Measurements from ENCODE around the gene MBP.

Gene MBP

GRCh38 chr18:77111951-77112746, 20.4 kb downstream of the MBP start:
- peaks cover 19% of the 10 kb centered on the region for H3K4me1 ChIP-seq (ENCODE audit: control insufficient read depth, insufficient read depth, low read length, poor library complexity, severe bottlenecking)
- no peak overlapping the region for H3K4me3 ChIP-seq (ENCODE audit: extremely low read depth, insufficient read depth, low read length, poor library complexity, severe bottlenecking)
- no peaks in the 10 kb centered on the region for H3K9me3 ChIP-seq (ENCODE audit: control insufficient read depth, low read length)
- no peaks in the 10 kb centered on the region for H3K36me3 ChIP-seq (ENCODE audit: control insufficient read depth, insufficient read depth, low read length)
- 92 to 93% methylated on average over 27 to 38 of the region's 43 CpGs for WGBS, 2 experiments (ENCODE audit: insufficient coverage in 2 of 2)
- no peak overlapping the region for H3K27ac ChIP-seq (ENCODE audit: low read depth, low read length, severe bottlenecking)

GRCh38 chr18:77111449-77111848, 21.1 kb downstream of the MBP start:
- no peaks in the 10 kb centered on the region for H3K9me3 ChIP-seq (ENCODE audit: control insufficient read depth, low read length)
- 72 to 87% methylated on average over 8 to 11 of the region's 11 CpGs for WGBS, 2 experiments (ENCODE audit: insufficient coverage in 2 of 2)
- no peaks in the 10 kb centered on the region for H3K36me3 ChIP-seq (ENCODE audit: control insufficient read depth, insufficient read depth, low read length)
- H3K4me3 ChIP-seq (ENCODE audit: extremely low read depth, insufficient read depth, low read length, poor library complexity, severe bottlenecking), result no peak overlapping the region
- no peak overlapping the region for H3K27ac ChIP-seq (ENCODE audit: low read depth, low read length, severe bottlenecking)
- peaks cover 25% of the 10 kb centered on the region for H3K4me1 ChIP-seq (ENCODE audit: control insufficient read depth, insufficient read depth, low read length, poor library complexity, severe bottlenecking)

- Histone ChIP-seq H3K4me1 (ENCODE audit: control insufficient read depth, insufficient read depth, low read length, poor library complexity, severe bottlenecking) (peaks cover 25% of the 10 kb centered on the region), H3K9me3 (ENCODE audit: control insufficient read depth, low read length) (no peaks in the 10 kb centered on the region), H3K27ac (ENCODE audit: low read depth, low read length, severe bottlenecking) (no peak overlapping the region), H3K4me3 (ENCODE audit: extremely low read depth, insufficient read depth, low read length, poor library complexity, severe bottlenecking) (no peak overlapping the region), H3K36me3 (ENCODE audit: control insufficient read depth, insufficient read depth, low read length) (no peaks in the 10 kb centered on the region)
- 94 to 97% methylated on average over 12 to 13 of the region's 14 CpGs for WGBS, 2 experiments (ENCODE audit: insufficient coverage in 2 of 2)
These were observed 21.6 kb downstream of the MBP start for GRCh38 chr18:77110936-77111335.

GRCh38 chr18:77110400-77110799, 22.2 kb downstream of the MBP start:
- Histone ChIP-seq H3K27ac (ENCODE audit: low read depth, low read length, severe bottlenecking) (no peak overlapping the region), H3K9me3 (ENCODE audit: control insufficient read depth, low read length) (no peaks in the 10 kb centered on the region), H3K4me1 (ENCODE audit: control insufficient read depth, insufficient read depth, low read length, poor library complexity, severe bottlenecking) (peaks cover 25% of the 10 kb centered on the region), H3K4me3 (ENCODE audit: extremely low read depth, insufficient read depth, low read length, poor library complexity, severe bottlenecking) (no peak overlapping the region), H3K36me3 (ENCODE audit: control insufficient read depth, insufficient read depth, low read length) (no peaks in the 10 kb centered on the region)
- no CpG with 5 or more reads among the region's 3 CpGs for WGBS, 2 experiments (ENCODE audit: insufficient coverage in 2 of 2)

- Histone ChIP-seq H3K4me1 (ENCODE audit: control insufficient read depth, insufficient read depth, low read length, poor library complexity, severe bottlenecking) (peaks cover 17% of the 10 kb centered on the region), H3K9me3 (ENCODE audit: control insufficient read depth, low read length) (no peaks in the 10 kb centered on the region), H3K36me3 (ENCODE audit: control insufficient read depth, insufficient read depth, low read length) (no peaks in the 10 kb centered on the region), H3K27ac (ENCODE audit: low read depth, low read length, severe bottlenecking) (no peak overlapping the region), H3K4me3 (ENCODE audit: extremely low read depth, insufficient read depth, low read length, poor library complexity, severe bottlenecking) (no peak overlapping the region)
- 92 to 96% methylated on average over 3 to 4 of the region's 5 CpGs for WGBS, 2 experiments (ENCODE audit: insufficient coverage in 2 of 2)
These were observed 22.9 kb downstream of the MBP start for GRCh38 chr18:77109648-77110019.

GRCh38 chr18:77108821-77109647, 23.5 kb downstream of the MBP start:
- 92 to 96% methylated on average over 4 to 5 of the region's 7 CpGs for WGBS, 2 experiments (ENCODE audit: insufficient coverage in 2 of 2)
- Histone ChIP-seq H3K27ac (ENCODE audit: low read depth, low read length, severe bottlenecking) (no peak overlapping the region), H3K36me3 (ENCODE audit: control insufficient read depth, insufficient read depth, low read length) (no peaks in the 10 kb centered on the region), H3K9me3 (ENCODE audit: control insufficient read depth, low read length) (no peaks in the 10 kb centered on the region), H3K4me1 (ENCODE audit: control insufficient read depth, insufficient read depth, low read length, poor library complexity, severe bottlenecking) (peaks cover 16% of the 10 kb centered on the region), H3K4me3 (ENCODE audit: extremely low read depth, insufficient read depth, low read length, poor library complexity, severe bottlenecking) (no peak overlapping the region)

- peaks cover 20% of the 10 kb centered on the region for H3K4me1 ChIP-seq (ENCODE audit: control insufficient read depth, insufficient read depth, low read length, poor library complexity, severe bottlenecking)
- H3K9me3 ChIP-seq (ENCODE audit: control insufficient read depth, low read length), result no peaks in the 10 kb centered on the region
- no peaks in the 10 kb centered on the region for H3K36me3 ChIP-seq (ENCODE audit: control insufficient read depth, insufficient read depth, low read length)
- H3K4me3 ChIP-seq (ENCODE audit: extremely low read depth, insufficient read depth, low read length, poor library complexity, severe bottlenecking), result no peak overlapping the region
- no peak overlapping the region for H3K27ac ChIP-seq (ENCODE audit: low read depth, low read length, severe bottlenecking)
- WGBS, 2 experiments (ENCODE audit: insufficient coverage in 2 of 2), result 74 to 83% methylated on average over 12 to 13 of the region's 13 CpGs
These were observed 24.4 kb downstream of the MBP start for GRCh38 chr18:77108001-77108692.

GRCh38 chr18:77107292-77107691, 25.3 kb downstream of the MBP start:
- 84 to 100% methylated on average over 1 to 5 of the region's 5 CpGs for WGBS, 2 experiments (ENCODE audit: insufficient coverage in 2 of 2)
- H3K9me3 ChIP-seq (ENCODE audit: control insufficient read depth, low read length), result no peaks in the 10 kb centered on the region
- H3K4me1 ChIP-seq (ENCODE audit: control insufficient read depth, insufficient read depth, low read length, poor library complexity, severe bottlenecking), result peaks cover 28% of the 10 kb centered on the region
- no peak overlapping the region for H3K4me3 ChIP-seq (ENCODE audit: extremely low read depth, insufficient read depth, low read length, poor library complexity, severe bottlenecking)
- H3K36me3 ChIP-seq (ENCODE audit: control insufficient read depth, insufficient read depth, low read length), result no peaks in the 10 kb centered on the region
- H3K27ac ChIP-seq (ENCODE audit: low read depth, low read length, severe bottlenecking), result no peak overlapping the region

GRCh38 chr18:77106331-77106730, 26.3 kb downstream of the MBP start:
- Histone ChIP-seq H3K9me3 (ENCODE audit: control insufficient read depth, low read length) (no peaks in the 10 kb centered on the region), H3K27ac (ENCODE audit: low read depth, low read length, severe bottlenecking) (no peak overlapping the region), H3K36me3 (ENCODE audit: control insufficient read depth, insufficient read depth, low read length) (no peaks in the 10 kb centered on the region), H3K4me1 (ENCODE audit: control insufficient read depth, insufficient read depth, low read length, poor library complexity, severe bottlenecking) (peaks cover 33% of the 10 kb centered on the region), H3K4me3 (ENCODE audit: extremely low read depth, insufficient read depth, low read length, poor library complexity, severe bottlenecking) (no peak overlapping the region)
- 96 to 97% methylated on average over 8 to 10 of the region's 15 CpGs for WGBS, 2 experiments (ENCODE audit: insufficient coverage in 2 of 2)

GRCh38 chr18:77105680-77106079, 26.9 kb downstream of the MBP start:
- 94 to 100% methylated on average over 2 of the region's 3 CpGs for WGBS, 2 experiments (ENCODE audit: insufficient coverage in 2 of 2)

More at GRCh38 chr18:77105680-77106079, 26.9 kb downstream of the MBP start:
- Histone ChIP-seq H3K36me3 (ENCODE audit: control insufficient read depth, insufficient read depth, low read length) (no peaks in the 10 kb centered on the region), H3K9me3 (ENCODE audit: control insufficient read depth, low read length) (no peaks in the 10 kb centered on the region), H3K27ac (ENCODE audit: low read depth, low read length, severe bottlenecking) (no peak overlapping the region), H3K4me1 (ENCODE audit: control insufficient read depth, insufficient read depth, low read length, poor library complexity, severe bottlenecking) (peaks cover 38% of the 10 kb centered on the region), H3K4me3 (ENCODE audit: extremely low read depth, insufficient read depth, low read length, poor library complexity, severe bottlenecking) (no peak overlapping the region)

Measured in mesodermal cell (in vitro differentiated cells).